ENCODE measurements around the gene HOXA9.

HOXA9 gene

GRCh38 chr7:27169658-27170425, 4.5 kb upstream of the HOXA9 start:
- 3% methylated on average over 38 to 46 of the region's 46 CpGs for WGBS, 2 experiments
- Histone ChIP-seq H3K27me3 (ENCODE audit: control insufficient read depth, insufficient read depth, low read length, poor library complexity, severe bottlenecking) (peaks cover 100% of the 10 kb centered on the region), H3K4me3 (ENCODE audit: insufficient read depth, low read depth, low read length) (no peak overlapping the region), H3K9me3 (ENCODE audit: control insufficient read depth, low read length) (no peaks in the 10 kb centered on the region), H3K4me1 (ENCODE audit: control insufficient read depth, insufficient read depth, low read length) (no peaks in the 10 kb centered on the region), H3K27ac (ENCODE audit: insufficient read depth, low read depth, low read length, poor library complexity, severe bottlenecking) (no peak overlapping the region), H3K36me3 (ENCODE audit: control insufficient read depth, insufficient read depth, low read length) (no peaks in the 10 kb centered on the region)

GRCh38 chr7:27168265-27168947, 3.1 kb upstream of the HOXA9 start:
- Histone ChIP-seq H3K9me3 (ENCODE audit: control insufficient read depth, low read length) (no peaks in the 10 kb centered on the region), H3K4me1 (ENCODE audit: control insufficient read depth, insufficient read depth, low read length) (no peaks in the 10 kb centered on the region), H3K4me3 (ENCODE audit: insufficient read depth, low read depth, low read length) (no peak overlapping the region), H3K36me3 (ENCODE audit: control insufficient read depth, insufficient read depth, low read length) (no peaks in the 10 kb centered on the region), H3K27ac (ENCODE audit: insufficient read depth, low read depth, low read length, poor library complexity, severe bottlenecking) (no peak overlapping the region), H3K27me3 (ENCODE audit: control insufficient read depth, insufficient read depth, low read length, poor library complexity, severe bottlenecking) (peaks cover 100% of the 10 kb centered on the region)
- 6 to 7% methylated on average over 25 of the region's 25 CpGs for WGBS, 2 experiments

GRCh38 chr7:27167916-27168264, 2.6 kb upstream of the HOXA9 start:
- no peak overlapping the region for H3K4me3 ChIP-seq (ENCODE audit: insufficient read depth, low read depth, low read length)
- peaks cover 100% of the 10 kb centered on the region for H3K27me3 ChIP-seq (ENCODE audit: control insufficient read depth, insufficient read depth, low read length, poor library complexity, severe bottlenecking)
- no peak overlapping the region for H3K27ac ChIP-seq (ENCODE audit: insufficient read depth, low read depth, low read length, poor library complexity, severe bottlenecking)

DNA sequence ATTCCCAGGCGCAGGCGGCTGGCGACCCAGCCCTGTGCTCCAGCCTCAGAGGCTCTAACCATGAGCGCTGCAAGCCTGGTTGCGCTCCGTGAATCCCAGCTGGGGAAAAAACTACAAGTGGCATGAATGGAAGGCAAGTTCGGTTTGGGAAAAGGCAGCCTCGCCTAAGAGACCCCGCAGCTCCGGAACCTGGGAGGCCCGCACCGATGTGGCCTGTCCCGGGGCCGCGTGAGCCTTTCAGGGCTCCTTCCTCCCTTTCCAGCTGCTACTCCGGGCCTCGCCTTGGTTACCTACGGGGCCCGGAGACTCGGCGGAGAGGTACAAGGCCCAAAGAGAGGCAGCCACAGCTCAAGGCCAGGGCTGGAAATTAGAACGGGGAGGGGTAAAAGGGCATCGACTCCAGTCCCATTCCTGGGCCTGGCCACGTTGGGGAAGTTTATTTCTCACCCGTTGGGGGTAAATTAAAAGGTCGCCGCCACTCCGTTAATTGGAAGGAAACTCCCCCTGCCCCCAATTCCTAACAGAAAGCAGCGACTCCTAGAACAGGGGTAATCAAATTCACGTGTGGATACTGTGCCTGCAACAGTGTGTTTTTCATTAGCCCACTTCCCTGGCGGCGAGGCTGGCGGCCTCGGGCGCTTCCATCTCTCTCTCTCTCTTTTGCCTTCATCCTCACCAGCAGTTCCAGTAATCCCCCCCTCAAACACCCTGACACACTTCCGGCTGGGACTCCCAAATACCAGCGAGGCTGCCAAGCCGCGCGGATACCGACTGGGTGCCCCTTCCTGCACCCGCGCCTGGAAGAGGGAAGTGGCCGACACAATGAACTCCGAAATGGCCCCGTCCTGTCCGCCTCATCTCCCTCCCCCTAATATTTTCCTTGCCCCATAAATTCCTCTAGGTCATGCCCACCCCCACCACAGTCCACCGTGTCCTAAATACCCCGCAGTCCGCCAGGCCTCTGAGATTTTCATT, 1.5 kb upstream of the HOXA9 start:
- Histone ChIP-seq H3K9me3 (ENCODE audit: control insufficient read depth, low read length) (no peaks in the 10 kb centered on the region), H3K27me3 (ENCODE audit: control insufficient read depth, insufficient read depth, low read length, poor library complexity, severe bottlenecking) (peaks cover 100% of the 10 kb centered on the region), H3K36me3 (ENCODE audit: control insufficient read depth, insufficient read depth, low read length) (no peaks in the 10 kb centered on the region), H3K4me1 (ENCODE audit: control insufficient read depth, insufficient read depth, low read length) (no peaks in the 10 kb centered on the region), H3K27ac (ENCODE audit: insufficient read depth, low read depth, low read length, poor library complexity, severe bottlenecking) (no peak overlapping the region), H3K4me3 (ENCODE audit: insufficient read depth, low read depth, low read length) (no peak overlapping the region)
- 5% methylated on average over 50 of the region's 50 CpGs for WGBS, 2 experiments

More at GRCh38 chr7:27167916-27168264, 2.6 kb upstream of the HOXA9 start:
- 23 to 24% methylated on average over 4 of the region's 4 CpGs for WGBS, 2 experiments
- H3K36me3 ChIP-seq (ENCODE audit: control insufficient read depth, insufficient read depth, low read length) = no peaks in the 10 kb centered on the region
- H3K9me3 ChIP-seq (ENCODE audit: control insufficient read depth, low read length) = no peaks in the 10 kb centered on the region
- H3K4me1 ChIP-seq (ENCODE audit: control insufficient read depth, insufficient read depth, low read length) = no peaks in the 10 kb centered on the region

DNA sequence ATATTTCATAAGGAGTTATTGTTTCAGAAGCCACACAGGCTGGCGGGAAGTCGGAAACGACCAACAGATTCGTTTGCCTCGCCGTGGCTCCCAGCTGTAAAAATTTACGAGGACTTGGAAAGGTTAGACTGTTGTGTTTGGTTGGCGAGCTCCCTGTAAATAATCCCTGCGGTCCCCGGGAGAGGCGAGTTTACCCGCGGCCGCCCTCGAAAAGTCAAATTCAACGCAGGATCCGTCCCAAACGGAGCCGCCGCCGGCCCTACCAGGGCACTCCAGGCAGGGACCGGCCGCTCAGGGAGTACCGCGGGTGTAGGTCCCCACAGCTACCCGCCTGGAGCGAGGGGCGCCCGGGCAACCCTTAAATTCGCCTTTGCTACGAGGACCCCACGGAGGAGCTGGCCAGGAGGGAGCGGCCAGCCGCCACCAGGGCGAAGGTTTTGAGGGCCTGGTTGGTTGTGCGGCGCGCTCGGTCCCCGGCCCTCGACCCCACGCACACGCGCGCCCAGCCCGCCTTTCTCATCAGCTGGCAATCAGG, 726 bp upstream of the HOXA9 start:
- H3K27ac ChIP-seq (ENCODE audit: insufficient read depth, low read depth, low read length, poor library complexity, severe bottlenecking) = no peak overlapping the region

DNA sequence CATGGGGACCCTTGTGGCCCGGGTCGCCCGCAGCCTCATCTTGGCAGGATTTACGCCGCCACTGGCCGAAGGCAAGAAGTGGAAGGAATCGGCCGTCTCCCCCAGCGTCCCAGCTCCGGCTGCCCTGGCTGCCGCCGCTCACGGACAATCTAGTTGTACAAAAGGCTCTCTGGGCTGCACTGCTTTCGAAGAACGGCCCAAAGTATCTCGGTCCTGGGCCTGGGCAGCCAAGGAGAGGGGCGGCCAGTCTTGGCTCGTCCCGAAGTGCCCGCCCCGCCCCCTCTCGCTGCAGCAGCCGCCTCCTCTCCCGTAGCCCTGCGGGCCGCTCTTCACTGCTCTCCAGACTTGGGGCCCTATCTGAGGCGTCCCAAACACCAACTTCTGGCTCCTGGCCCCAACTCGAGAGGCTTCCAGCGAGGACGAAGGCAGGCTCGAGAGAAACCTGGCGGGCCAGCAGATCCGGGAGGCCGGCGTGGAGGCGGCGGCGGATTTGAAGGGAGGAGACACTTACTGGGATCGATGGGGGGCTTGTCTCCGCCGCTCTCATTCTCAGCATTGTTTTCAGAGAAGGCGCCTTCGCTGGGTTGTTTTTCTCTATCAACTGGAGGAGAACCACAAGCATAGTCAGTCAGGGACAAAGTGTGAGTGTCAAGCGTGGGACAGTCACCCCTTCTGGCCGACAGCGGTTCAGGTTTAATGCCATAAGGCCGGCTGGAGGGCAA, 809 bp downstream of the HOXA9 start:
- Histone ChIP-seq H3K27me3 (ENCODE audit: control insufficient read depth, insufficient read depth, low read length, poor library complexity, severe bottlenecking) (peaks cover 100% of the 10 kb centered on the region), H3K27ac (ENCODE audit: insufficient read depth, low read depth, low read length, poor library complexity, severe bottlenecking) (no peak overlapping the region), H3K4me1 (ENCODE audit: control insufficient read depth, insufficient read depth, low read length) (no peaks in the 10 kb centered on the region), H3K9me3 (ENCODE audit: control insufficient read depth, low read length) (no peaks in the 10 kb centered on the region), H3K36me3 (ENCODE audit: control insufficient read depth, insufficient read depth, low read length) (no peaks in the 10 kb centered on the region), H3K4me3 (ENCODE audit: insufficient read depth, low read depth, low read length) (no peak overlapping the region)
- 2% methylated on average over 47 of the region's 47 CpGs for WGBS, 2 experiments

More for the DNA sequence above, 726 bp upstream of the HOXA9 start:
- Histone ChIP-seq H3K9me3 (ENCODE audit: control insufficient read depth, low read length) (no peaks in the 10 kb centered on the region), H3K4me3 (ENCODE audit: insufficient read depth, low read depth, low read length) (no peak overlapping the region), H3K27me3 (ENCODE audit: control insufficient read depth, insufficient read depth, low read length, poor library complexity, severe bottlenecking) (peaks cover 100% of the 10 kb centered on the region), H3K4me1 (ENCODE audit: control insufficient read depth, insufficient read depth, low read length) (no peaks in the 10 kb centered on the region), H3K36me3 (ENCODE audit: control insufficient read depth, insufficient read depth, low read length) (no peaks in the 10 kb centered on the region)
- 9 to 10% methylated on average over 46 of the region's 46 CpGs for WGBS, 2 experiments

DNA sequence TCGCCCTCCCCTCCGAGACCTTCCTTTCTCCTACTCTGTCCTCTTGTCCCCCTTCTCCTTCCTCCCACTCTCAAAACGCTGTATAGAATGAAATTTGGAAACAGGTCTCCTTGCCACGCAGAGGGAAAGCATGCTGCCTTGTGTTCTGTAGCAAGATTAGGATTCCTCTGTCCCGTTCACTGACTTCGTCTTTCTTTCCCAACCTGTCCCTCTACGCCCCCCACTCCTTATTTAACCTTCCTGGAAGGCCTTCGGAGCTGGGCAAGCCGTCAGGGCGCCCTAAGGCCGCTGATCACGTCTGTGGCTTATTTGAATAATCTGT, 1.3 kb downstream of the HOXA9 start:
- no peak overlapping the region for H3K27ac ChIP-seq (ENCODE audit: insufficient read depth, low read depth, low read length, poor library complexity, severe bottlenecking)
- no peaks in the 10 kb centered on the region for H3K4me1 ChIP-seq (ENCODE audit: control insufficient read depth, insufficient read depth, low read length)
- H3K9me3 ChIP-seq (ENCODE audit: control insufficient read depth, low read length) = no peaks in the 10 kb centered on the region
- H3K4me3 ChIP-seq (ENCODE audit: insufficient read depth, low read depth, low read length) = no peak overlapping the region
- 6 to 8% methylated on average over 12 of the region's 12 CpGs for WGBS, 2 experiments
- peaks cover 100% of the 10 kb centered on the region for H3K27me3 ChIP-seq (ENCODE audit: control insufficient read depth, insufficient read depth, low read length, poor library complexity, severe bottlenecking)
- no peaks in the 10 kb centered on the region for H3K36me3 ChIP-seq (ENCODE audit: control insufficient read depth, insufficient read depth, low read length)

GRCh38 chr7:27163288-27164044, 1.9 kb downstream of the HOXA9 start:
- 17 to 19% methylated on average over 22 to 24 of the region's 24 CpGs for WGBS, 2 experiments
- Histone ChIP-seq H3K36me3 (ENCODE audit: control insufficient read depth, insufficient read depth, low read length) (no peaks in the 10 kb centered on the region), H3K9me3 (ENCODE audit: control insufficient read depth, low read length) (no peaks in the 10 kb centered on the region), H3K4me3 (ENCODE audit: insufficient read depth, low read depth, low read length) (no peak overlapping the region), H3K4me1 (ENCODE audit: control insufficient read depth, insufficient read depth, low read length) (no peaks in the 10 kb centered on the region), H3K27ac (ENCODE audit: insufficient read depth, low read depth, low read length, poor library complexity, severe bottlenecking) (no peak overlapping the region), H3K27me3 (ENCODE audit: control insufficient read depth, insufficient read depth, low read length, poor library complexity, severe bottlenecking) (peaks cover 100% of the 10 kb centered on the region)
